IPS-11a (cell line): ENCODE results near the gene THOC6.

Experiments used
- H3K4me3 ChIP-seq: one replicate; pipeline ENCODE4 v1.5.1; 2013; ENCODE audit warnings: low read depth, low read length, control low read depth

Gene THOC6

GRCh38 chr16:3029491-3030221 is 5.8 kb downstream of the THOC6 start:
- no peak overlapping the region for H3K4me3 ChIP-seq

DNA sequence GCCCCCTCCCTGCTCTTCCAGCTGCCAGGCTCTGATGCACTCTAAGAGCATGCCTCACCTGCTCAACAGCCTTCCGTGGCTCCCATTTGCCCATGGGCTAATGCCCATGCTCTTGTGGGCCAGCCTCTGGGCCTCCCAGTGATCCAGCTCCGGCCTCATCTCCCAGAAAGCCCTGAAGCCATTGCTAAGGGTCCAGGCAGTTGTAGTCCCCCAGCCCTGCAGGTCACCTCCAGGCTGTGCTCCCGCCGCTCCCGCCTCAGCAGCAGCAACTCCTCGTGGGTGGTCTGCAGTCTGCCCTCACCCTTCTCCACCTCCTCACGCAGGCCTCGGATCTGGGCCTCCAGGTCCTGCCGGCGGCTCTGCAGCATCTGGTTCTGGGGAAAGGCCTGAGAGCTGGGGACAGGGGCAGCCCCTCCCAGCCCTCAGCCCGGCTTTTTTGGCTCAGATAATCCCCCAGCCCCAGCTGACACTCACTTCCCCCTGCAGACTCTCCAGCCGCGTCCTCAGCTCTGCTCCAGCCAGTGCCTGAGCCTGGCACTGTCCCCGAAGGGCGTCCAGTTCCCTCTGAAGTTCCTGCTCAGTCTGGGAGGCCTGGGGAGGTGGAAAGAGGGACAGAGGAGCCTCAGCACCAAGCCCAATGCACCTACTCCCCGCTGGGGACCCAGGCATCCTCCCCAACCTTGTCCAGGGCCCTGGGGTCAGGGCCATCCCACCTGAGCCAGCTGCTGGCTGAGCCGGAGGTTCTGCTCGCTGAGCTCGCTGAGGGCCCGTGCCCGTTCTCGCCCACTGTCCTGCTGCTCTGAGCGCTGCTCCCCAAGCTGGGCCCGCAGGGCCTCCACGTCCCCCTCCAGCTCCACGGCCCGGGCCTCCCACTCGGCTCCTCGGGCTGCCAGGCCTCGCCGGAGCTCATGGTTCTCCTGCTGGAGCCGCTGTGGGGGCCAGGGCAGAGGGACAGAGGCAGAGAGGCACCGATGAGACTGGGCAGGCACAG is 6.7 kb downstream of the THOC6 start:
- no peak overlapping the region for H3K4me3 ChIP-seq

GRCh38 chr16:3032624-3033023 is 8.8 kb downstream of the THOC6 start:
- H3K4me3 ChIP-seq = no peak overlapping the region

- H3K4me3 ChIP-seq = no peak overlapping the region
Observed at GRCh38 chr16:3035289-3035971, 11.6 kb downstream of the THOC6 start.

GRCh38 chr16:3035972-3036725 is 12.3 kb downstream of the THOC6 start:
- H3K4me3 ChIP-seq = peak overlapping the region; percentile 58

DNA sequence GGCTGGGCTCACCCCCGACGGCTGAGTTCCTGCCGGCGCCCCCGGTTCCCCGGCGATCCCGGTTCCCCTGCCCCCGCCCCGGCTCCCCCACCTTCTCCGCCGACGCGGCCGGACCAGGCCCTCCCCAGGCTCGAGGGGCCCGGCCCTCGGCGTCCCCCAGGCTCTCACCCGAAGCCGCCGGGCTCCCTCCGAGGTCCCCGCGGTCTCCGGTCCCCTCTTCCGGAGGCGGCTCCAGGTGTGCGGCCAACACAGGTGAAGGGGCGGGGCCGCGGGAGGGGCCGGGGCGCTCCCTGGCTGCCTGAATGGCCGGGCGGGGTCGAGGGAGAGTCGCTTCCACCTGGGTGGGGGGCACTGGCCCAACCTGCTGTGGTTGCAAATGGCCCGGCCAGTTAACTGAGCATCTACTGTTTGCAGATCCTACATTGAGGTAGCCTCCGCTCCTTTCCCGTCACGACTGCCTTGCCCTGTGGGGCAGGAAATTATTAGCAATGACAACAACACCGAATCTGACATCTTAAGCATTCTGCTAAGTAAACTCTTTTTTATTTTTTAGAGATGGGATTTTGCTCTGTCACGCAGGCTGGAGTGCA is 13.0 kb downstream of the THOC6 start, which contains the start of gene BICDL2:
Gene BICDL2, minus strand, starts transcription at position 219 of the 590 bp plus-strand sequence. CDS start 1,448 bp downstream, outside the sequence.
- H3K4me3 ChIP-seq = peak within 1 kb of the TSS; percentile 58

- H3K4me3 ChIP-seq = no peak overlapping the region
Observed at GRCh38 chr16:3038256-3038655, 14.4 kb downstream of the THOC6 start.

- H3K4me3 ChIP-seq = no peak overlapping the region
Observed at GRCh38 chr16:3038896-3039295, 15.1 kb downstream of the THOC6 start.

DNA sequence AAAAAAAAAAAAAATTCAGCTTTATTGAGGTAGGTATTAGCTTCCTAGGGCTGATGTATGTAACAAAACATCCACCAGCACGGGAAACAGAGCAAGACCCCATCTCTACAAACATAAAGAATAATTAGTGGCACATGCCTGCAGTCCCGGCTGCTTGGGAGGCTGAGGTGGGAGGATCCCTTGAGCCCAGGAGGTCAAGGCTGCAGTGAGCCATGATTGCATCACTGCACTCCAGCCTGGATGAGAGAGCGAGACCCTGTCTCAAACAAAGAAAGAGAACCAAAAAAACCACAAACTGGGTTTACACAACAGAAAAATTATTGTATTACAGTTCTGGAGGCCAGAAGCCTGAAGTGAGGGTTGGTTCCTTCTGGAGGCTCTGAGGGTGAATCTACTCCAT is 18.5 kb downstream of the THOC6 start:
- H3K4me3 ChIP-seq = no peak overlapping the region

- peak overlapping the region; percentile 13 for H3K4me3 ChIP-seq
Observed at GRCh38 chr16:3044708-3045107, 20.9 kb downstream of the THOC6 start.

DNA sequence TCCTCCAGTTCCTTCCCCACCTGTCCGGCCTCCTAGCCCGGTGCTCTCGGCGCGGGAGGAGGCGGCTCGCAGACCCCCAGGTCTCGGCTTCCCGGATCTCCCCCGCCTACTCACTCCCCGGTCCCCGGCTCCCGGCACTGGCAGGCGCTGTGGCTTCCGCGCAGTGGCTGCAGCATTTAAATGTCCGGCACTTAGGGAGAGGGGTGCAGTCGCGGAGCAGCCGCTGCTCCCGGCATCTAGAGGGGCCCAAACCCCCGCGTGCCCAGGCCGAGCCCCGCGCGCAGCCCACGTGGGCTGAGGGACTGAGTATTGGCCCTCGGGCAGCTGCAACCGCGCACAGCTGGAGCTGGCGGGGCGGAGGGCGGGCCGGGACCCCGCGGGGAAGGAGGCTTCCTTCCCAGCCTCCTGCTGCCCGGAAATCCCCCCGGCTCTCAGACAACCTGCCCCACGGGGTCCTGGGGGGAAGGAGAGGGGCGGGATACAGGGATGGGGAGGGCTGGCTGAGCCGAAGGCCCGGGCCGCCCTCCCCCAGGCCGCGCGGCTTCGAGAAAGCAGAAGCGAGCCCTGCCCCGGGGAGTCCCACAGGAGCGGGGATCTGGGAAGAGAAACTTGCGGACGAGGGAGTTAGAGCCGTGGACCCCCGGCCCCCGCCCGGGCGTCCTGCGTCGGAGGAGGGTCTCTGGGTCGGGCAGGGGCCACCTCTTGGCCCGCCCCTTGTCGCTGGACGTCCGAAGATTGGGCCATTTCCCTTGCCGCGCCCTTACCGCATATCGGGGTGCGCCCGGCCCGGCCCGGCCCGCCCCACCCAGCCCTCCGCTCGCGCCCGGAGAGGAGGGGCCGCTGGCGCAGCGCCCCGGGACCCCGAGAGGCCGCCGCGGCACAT is 22.2 kb downstream of the THOC6 start, which contains the start of gene MMP25:
Gene MMP25, plus strand, starts transcription at position 804 of the 883 bp plus-strand sequence. CDS start 357 bp downstream, outside the sequence.
- peak within 1 kb of the TSS; percentile 67 for H3K4me3 ChIP-seq

DNA sequence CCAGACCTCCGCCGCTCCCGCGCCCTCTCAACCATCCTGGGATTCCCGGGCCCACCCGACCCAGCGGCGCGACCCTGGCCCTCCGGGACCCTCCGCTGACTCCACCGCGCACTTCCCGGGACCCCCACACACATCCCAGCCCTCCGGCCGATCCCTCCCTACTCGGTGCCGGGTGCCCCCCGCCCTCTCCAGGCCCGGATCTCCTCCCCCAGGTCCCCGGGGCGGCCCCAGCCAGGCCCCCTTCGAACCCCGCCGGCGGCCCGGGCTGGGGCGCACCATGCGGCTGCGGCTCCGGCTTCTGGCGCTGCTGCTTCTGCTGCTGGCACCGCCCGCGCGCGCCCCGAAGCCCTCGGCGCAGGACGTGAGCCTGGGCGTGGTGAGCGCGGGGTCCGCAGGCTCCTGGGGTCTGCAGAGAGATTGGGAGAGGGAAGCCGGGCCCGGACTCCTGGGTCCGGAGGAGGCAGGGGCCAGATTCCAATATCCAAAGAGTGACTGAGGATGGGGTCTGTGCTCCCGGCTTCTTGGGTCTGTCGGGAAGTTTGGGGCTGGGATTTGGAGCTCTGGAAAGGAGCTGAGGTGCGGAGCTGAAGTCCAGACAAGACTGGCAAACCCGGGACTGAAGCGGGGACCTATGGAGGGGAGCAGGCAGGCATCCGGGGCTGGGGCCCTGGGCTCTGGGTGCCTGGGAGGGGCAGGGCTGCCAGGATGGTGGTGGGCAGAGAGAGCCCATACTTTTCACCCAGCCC is 23.0 kb downstream of the THOC6 start:
- H3K4me3 ChIP-seq = peak overlapping the region; percentile 67

GRCh38 chr16:3047387-3047720 is 23.5 kb downstream of the THOC6 start:
- H3K4me3 ChIP-seq = peak overlapping the region; percentile 67

DNA sequence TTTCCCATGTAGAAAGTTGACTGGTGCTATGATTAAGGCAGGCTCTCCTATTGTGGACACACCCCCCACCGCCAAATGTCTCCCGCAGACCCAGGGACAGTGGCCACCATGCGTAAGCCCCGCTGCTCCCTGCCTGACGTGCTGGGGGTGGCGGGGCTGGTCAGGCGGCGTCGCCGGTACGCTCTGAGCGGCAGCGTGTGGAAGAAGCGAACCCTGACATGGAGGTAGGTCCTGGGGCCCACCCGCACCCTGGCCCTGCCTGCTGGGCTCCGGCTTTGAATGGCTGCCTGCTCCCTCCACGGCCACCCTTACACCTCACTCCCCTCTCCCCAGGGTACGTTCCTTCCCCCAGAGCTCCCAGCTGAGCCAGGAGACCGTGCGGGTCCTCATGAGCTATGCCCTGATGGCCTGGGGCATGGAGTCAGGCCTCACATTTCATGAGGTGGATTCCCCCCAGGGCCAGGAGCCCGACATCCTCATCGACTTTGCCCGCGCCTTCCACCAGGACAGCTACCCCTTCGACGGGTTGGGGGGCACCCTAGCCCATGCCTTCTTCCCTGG is 26.2 kb downstream of the THOC6 start:
- no peak overlapping the region for H3K4me3 ChIP-seq

DNA sequence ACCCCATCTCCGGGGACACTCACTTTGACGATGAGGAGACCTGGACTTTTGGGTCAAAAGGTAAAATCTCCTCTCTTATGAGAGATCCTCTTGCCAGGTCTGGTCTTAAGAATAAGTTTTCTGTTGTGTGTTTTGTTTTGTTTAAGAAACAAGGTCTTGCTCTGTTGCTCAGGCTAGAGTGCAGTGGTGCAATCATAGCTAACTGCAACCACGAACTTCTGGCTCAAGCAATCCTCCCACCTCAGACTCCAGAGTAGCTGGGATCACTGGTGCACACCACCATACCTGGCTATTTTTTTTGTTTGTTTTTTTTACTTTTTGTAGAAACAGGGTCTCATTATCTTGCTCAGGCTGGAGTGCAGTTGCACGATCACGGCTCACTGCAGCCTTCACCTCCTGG is 26.7 kb downstream of the THOC6 start:
- no peak overlapping the region for H3K4me3 ChIP-seq

GRCh38 chr16:3051009-3051408 is 27.2 kb downstream of the THOC6 start:
- H3K4me3 ChIP-seq = no peak overlapping the region

DNA sequence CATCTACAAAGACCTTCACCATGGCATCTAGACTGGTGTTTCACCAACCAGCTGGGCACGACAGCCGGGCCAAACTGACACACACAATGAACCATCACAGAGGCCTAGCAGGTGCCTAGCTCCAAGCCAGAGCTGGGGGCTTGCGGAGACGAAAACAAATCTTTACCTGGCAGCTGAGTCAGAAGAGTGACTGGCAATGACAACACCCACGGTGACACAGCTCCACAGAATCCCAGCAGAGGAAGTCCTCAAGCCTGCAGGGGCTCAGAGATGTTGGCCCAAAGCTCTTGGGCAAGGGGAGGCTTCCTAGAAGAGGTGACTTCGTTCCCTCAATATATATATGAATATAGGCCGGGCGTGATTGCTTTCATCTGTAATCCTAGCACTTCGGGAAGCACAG is 27.7 kb downstream of the THOC6 start:
- no peak overlapping the region for H3K4me3 ChIP-seq
